ENCODE results near the gene HIP1.
"Not testable (repeated sequence)": the region's sequence is repeated elsewhere in the genome, so short reads cannot be mapped to it uniquely, and the experiment has no call there.

HIP1 gene

GRCh38 chr7:75571209-75571608 lies 167.5 kb downstream of the HIP1 start:
- no peak for DNase-seq (ENCODE audit: low read depth)

- not testable (repeated sequence) for DNase-seq (ENCODE audit: low read depth)
Observed at GRCh38 chr7:75569629-75570282, 169.0 kb downstream of the HIP1 start.

- DNase-seq (ENCODE audit: low read depth), result no peak
Observed at GRCh38 chr7:75567948-75568595, 170.7 kb downstream of the HIP1 start.

- DNase-seq (ENCODE audit: low read depth), result no peak
Observed at GRCh38 chr7:75565132-75565837, 173.5 kb downstream of the HIP1 start.

GRCh38 chr7:75563171-75563570 lies 175.6 kb downstream of the HIP1 start:
- no peak for DNase-seq (ENCODE audit: low read depth)

- DNase-seq (ENCODE audit: low read depth), result no peak
Observed at GRCh38 chr7:75559976-75560365, 178.8 kb downstream of the HIP1 start.

- DNase-seq (ENCODE audit: low read depth), result no peak
Observed at GRCh38 chr7:75559355-75559975, 179.3 kb downstream of the HIP1 start.

- not testable (repeated sequence) for DNase-seq (ENCODE audit: low read depth)
Observed at GRCh38 chr7:75556835-75557234, 181.9 kb downstream of the HIP1 start.

GRCh38 chr7:75555736-75556135 lies 183.0 kb downstream of the HIP1 start:
- DNase-seq (ENCODE audit: low read depth), result no peak

- no peak for DNase-seq (ENCODE audit: low read depth)
Observed at GRCh38 chr7:75546237-75547015, 192.3 kb downstream of the HIP1 start.

- no peak for DNase-seq (ENCODE audit: low read depth)
Observed at GRCh38 chr7:75537731-75538130, 201.0 kb downstream of the HIP1 start.

- no peak for DNase-seq (ENCODE audit: low read depth)
Observed at GRCh38 chr7:75536940-75537538, 201.7 kb downstream of the HIP1 start.

- no peak for DNase-seq (ENCODE audit: low read depth)
Observed at GRCh38 chr7:75536491-75536890, 202.2 kb downstream of the HIP1 start.

- DNase-seq (ENCODE audit: low read depth), result no peak
Observed at GRCh38 chr7:75534727-75535307, 203.9 kb downstream of the HIP1 start.

- no peak for DNase-seq (ENCODE audit: low read depth)
Observed at GRCh38 chr7:75533926-75534325, 204.8 kb downstream of the HIP1 start.

GRCh38 chr7:75532639-75533038 lies 206.1 kb downstream of the HIP1 start:
- no peak for DNase-seq (ENCODE audit: low read depth)

GRCh38 chr7:75531359-75531821 lies 207.4 kb downstream of the HIP1 start:
- no peak for DNase-seq (ENCODE audit: low read depth)

- DNase-seq (ENCODE audit: low read depth), result not testable (repeated sequence)
Observed at GRCh38 chr7:75527224-75527722, 211.5 kb downstream of the HIP1 start.

GRCh38 chr7:75521727-75522126 lies 217.0 kb downstream of the HIP1 start:
- not testable (repeated sequence) for DNase-seq (ENCODE audit: low read depth)

GRCh38 chr7:75518842-75519241 lies 219.9 kb downstream of the HIP1 start:
- DNase-seq (ENCODE audit: low read depth), result not testable (repeated sequence)

GRCh38 chr7:75509033-75509432 lies 229.7 kb downstream of the HIP1 start:
- DNase-seq (ENCODE audit: low read depth), result not testable (repeated sequence)
